GM19099 (cell line): ENCODE data around the gene MBNL2.

ENCODE experiments used
- POLR2A ChIP-seq: IDR thresholded peaks from 3 replicates; pipeline ENCODE4 v1.6.1; 2011; ENCODE audit warnings: low read depth; ENCODE audit not compliant: insufficient read length; ENCODE audit errors: extremely low read depth

Gene MBNL2

DNA sequence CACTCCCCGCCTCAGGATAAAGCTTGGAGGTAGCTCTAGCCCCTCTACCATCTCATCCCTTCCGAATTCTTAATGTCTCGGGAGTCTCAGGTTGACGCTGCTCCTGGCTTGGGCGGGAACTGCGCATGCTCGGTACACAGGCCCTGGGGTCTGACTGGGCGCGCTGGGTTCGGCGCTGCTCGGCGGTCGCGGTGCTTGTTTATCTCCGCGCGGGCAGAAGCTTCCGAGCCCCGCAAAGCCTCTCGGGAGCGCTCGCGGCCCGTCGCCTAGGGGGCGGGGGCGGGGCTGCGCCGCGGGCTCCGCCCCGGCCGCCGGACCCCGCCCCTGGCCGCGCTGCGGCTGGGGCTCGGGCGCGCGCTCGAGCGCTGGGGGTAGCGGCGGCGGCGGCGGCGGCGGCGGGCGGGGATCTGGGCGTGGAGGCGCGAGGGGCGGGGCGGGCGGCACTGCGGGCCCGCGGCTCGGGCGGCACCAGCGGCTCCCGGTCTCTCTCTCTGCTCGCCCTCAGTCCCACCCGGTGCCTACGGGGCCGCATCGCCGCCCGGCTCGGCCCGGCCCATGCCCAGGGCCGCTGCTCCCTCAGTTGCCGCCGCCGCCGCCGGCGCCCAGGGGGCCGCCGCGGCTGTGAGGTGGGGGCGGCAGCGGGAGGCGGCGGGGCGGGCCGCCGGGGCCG, 211.7 kb downstream of the MBNL2 start, which contains the start of gene RAP2A:
TSS of gene RAP2A (plus strand) at position 443 of the 670 bp plus-strand sequence. CDS start 302 bp downstream, outside the sequence.
- TF ChIP-seq POLR2A, result peak; percentile 78

DNA sequence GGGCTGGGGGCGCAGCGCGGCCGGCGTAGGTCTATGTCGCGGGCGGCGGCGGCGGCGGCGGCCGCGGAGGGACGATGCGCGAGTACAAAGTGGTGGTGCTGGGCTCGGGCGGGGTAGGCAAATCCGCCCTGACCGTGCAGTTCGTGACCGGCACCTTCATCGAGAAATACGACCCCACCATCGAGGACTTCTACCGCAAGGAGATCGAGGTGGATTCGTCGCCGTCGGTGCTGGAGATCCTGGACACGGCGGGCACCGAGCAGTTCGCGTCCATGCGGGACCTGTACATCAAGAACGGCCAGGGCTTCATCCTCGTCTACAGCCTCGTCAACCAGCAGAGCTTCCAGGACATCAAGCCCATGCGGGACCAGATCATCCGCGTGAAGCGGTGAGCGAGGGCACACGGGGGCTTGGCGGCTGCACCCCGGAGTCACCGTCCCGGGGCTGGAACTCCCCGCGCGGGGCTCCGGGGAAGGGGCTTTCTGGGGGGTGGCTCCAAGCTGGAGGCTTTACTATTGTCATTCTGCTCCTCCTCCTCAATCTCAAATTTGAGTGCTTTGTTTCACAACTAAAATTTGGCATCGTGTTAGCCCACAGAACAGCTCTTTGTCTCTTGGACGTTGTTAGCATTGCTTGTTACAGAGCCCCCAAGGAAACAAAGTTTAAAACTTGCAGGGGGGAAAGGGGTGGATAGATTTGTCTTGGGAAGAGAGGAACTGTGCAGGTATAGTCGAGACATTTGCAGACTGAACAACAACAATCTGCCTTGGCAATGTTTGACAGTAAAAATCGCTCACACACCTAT, 212.5 kb downstream of the MBNL2 start:
- no peak for TF ChIP-seq POLR2A

DNA sequence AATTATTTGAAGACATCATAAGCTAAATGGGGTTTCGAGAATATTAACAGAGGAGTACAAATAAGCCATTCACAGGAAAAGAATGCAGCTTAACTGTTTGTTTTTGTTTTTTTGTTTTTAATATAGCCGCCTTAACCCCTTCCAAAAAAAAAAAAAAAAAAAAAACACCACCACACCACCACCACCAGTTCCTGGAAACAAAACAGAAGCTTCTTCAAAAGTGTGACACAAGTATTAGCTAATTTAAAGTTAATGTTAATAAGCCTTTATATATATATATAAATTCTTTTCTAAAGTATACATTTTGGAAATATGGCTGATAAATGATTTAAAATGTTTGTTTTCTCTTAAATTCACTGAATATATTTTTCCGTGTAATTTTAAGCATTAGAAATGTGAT, 213.2 kb downstream of the MBNL2 start:
- TF ChIP-seq POLR2A, result no peak

DNA sequence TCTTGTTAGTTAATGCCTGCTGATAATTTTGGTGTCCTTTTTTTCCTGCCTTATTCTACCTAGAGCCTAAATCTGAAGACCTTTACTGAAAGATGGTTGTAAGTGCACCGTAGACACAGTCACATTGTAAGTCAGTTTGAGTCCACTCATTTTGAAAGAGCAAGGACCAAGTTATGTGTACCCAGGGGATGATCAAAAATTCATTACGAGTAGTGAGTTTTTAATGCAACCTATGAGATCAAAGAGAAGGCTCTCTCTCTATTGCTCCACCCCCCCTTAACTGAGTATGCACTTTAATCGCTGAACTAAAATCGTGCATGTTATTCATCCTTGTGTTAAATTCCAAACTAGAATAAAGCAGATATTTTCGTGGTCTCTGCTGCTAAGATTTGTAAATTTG, 213.7 kb downstream of the MBNL2 start:
- TF ChIP-seq POLR2A, result no peak

DNA sequence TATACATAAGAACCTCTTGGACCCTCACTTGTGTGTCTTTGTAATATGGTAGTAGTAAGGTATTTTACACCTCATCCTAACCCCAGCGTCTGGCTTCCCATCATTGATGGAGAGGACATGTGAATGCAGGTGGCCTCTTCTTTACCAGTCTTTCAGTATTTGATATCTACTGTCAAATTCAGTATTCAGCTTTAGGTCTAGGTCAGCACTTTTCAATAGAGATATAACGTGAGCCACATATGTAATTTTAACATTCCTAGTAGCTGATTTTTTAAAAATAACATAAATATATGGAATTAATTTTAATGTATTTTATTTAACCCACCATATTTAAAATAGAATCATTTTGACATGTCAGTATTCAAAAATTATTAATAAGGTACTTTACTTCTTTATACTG, 214.7 kb downstream of the MBNL2 start:
- TF ChIP-seq POLR2A, result no peak

DNA sequence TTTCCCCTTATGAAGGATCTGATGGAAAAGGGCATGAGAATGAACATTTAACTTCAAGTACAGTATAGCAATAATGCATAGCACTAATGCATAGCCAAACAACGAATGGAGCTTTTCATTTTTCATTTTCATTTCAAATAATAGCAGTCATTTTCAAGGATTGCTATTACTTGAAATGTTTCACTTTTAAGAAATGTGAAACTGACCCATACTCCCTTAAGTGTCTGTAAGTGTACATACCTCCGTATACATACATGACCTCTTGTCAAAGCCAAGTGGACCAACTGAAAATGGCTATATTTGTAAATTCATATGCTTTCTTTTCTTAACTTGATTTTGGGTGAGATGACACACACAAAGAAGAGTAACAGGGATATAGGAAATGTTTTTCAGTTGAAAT, 215.6 kb downstream of the MBNL2 start:
- TF ChIP-seq POLR2A, result no peak

DNA sequence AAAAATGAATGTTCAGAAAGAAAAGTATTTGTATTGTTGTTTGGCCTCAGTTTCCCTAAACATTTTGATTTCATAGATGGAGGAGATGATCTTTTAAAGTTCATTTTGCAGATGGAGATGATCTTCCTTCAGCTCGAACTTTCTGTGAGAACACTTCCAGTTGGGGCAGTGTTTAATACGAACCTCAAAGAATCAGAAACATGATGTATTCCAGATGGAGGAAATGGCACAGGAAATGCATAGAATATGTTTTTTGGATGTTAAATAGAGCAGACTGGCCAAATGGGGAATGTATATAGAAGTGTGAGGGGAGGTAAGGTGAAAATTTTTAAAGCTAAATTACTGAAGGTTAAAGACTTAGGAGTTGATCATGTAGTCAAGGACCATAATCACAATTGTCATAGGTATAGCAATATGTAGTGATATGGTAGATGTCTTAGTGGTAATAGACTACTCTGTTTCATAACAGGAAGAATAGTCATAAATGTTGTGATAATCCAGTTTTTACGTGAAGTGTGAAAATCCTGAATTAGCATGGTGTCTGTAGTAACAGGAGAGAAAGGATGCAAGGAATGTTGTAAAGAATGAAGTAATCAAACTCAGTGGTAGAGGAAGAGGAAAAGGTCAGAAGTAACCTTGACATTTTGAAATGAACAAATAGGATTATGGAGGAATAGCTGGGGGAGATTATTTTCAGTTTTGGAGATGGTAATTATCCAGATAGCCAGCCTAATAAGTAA, 216.9 kb downstream of the MBNL2 start:
- no peak for TF ChIP-seq POLR2A

DNA sequence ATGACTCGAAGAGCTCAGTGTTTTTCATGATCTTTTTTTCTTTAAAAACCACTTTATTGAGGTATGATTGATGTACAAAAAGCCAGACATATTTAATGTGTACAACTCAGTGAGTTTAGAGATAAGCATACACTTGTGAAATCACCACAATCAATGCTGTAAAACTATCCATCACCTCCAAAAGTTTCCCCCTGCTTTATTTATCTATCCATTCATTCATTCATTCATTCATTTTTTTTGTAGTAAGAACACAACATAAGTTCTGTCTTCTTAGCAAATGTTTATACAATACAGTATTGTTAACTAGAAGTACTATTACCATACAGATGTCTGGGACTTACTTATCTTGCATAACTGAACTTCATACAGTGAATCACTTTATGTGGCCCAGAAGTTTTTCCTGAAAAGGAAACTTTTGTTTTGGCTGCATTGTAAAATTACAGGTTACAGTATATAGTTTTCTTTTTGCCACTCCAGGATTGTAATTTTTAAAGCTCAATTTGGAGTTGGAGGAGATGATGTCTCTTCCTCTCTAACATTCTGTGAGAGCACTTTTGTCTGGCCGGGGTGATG, 218.6 kb downstream of the MBNL2 start:
- TF ChIP-seq POLR2A, result no peak

DNA sequence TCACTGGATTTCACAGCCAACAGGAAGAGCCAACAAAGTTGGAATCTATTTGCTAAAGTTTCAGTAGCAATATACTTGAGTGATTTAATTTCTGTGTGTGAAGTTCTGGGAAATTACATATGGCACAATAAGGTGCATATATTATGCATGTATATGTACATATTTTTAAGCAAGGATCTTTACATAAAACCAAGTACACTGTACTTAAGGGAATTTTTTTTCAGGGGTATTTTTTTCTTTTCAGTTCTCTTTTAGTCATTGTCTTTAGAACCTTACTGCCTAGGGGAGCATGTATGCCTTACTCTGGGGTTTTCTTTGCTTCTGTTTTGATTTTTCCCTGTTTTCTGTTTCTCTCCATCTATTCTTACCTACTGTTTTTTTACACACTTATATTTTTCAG, 219.2 kb downstream of the MBNL2 start:
- TF ChIP-seq POLR2A, result no peak
